ENCODE measurements around the gene LY6G6C.

DNA sequence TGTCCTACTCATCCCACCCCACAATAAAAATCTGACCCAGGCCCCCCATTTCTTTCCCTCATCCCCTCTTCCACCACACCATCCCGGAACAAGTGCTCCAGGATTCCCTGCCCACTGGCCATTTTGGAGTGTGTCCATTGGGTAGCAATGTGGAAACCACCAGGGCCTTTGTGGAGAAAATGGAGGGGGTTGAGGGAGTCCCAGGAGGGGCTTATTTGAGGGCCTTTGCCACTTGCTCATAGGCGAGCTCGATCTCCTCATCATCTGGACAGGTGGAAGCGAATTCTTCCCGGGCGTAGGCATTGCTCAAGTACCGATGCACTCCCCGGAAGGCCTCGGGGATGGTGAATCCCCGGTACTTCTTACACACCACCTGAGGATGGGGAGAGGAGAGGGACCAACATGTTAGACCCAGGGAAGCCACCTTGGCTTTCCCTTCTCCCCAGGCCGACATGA, 9.1 kb upstream of the LY6G6C start:
- TF ChIP-seq, protein P1, sequence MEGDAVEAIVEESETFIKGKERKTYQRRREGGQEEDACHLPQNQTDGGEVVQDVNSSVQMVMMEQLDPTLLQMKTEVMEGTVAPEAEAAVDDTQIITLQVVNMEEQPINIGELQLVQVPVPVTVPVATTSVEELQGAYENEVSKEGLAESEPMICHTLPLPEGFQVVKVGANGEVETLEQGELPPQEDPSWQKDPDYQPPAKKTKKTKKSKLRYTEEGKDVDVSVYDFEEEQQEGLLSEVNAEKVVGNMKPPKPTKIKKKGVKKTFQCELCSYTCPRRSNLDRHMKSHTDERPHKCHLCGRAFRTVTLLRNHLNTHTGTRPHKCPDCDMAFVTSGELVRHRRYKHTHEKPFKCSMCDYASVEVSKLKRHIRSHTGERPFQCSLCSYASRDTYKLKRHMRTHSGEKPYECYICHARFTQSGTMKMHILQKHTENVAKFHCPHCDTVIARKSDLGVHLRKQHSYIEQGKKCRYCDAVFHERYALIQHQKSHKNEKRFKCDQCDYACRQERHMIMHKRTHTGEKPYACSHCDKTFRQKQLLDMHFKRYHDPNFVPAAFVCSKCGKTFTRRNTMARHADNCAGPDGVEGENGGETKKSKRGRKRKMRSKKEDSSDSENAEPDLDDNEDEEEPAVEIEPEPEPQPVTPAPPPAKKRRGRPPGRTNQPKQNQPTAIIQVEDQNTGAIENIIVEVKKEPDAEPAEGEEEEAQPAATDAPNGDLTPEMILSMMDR (IDR thresholded peaks at IDR 0.05): no peak
- TF ChIP-seq POLR2A (IDR thresholded peaks at IDR 0.05; ENCODE audit: low read depth) (no peak), POLR2AphosphoS5 (IDR thresholded peaks at IDR 0.05) (no peak)
